Esophagus squamous epithelium (tissue), 4 donors: ENCODE measurements around the gene EPAS1.

Source experiments
- CTCF ChIP-seq, 6 experiments: fragments of 450-650 bp in 4 of 6; fragments of 200-600 bp in 2 of 6; sonication (generic) in 2 of 6; IDR thresholded peaks; one replicate each; pipeline ENCODE4 v1.5.1; 2016 to 2019; ENCODE audit warnings: antibody characterized with exemption in 6 of 6, mild to moderate bottlenecking in 4 of 6, moderate library complexity in 4 of 6
- POLR2A ChIP-seq, 4 donors: fragments of 450-650 bp; IDR thresholded peaks; one replicate each; pipeline ENCODE4 v1.6.1; 2017; ENCODE audit warnings: antibody characterized with exemption in 4 of 4, mild to moderate bottlenecking in 4 of 4, moderate library complexity in 3 of 4

GRCh38 chr2:46339200-46339599 lies 42.0 kb downstream of the EPAS1 start:
- TF ChIP-seq CTCF (IDR thresholded peaks at IDR 0.05) (no peak), POLR2A (IDR thresholded peaks at IDR 0.05) (no peak)
